Esophagus muscularis mucosa (tissue), 3 donors: Measurements from ENCODE around the gene NIT2.

Experiments used
- CTCF ChIP-seq, 3 experiments: fragments of 200-600 bp in 2 of 3; fragments of 450-650 bp in 1 of 3; sonication (generic) in 2 of 3; IDR thresholded peaks; one replicate each; pipeline ENCODE4 v1.5.1; 2017 to 2019; ENCODE audit warnings: antibody characterized with exemption in 3 of 3, mild to moderate bottlenecking in 2 of 3, moderate library complexity in 1 of 3
- POLR2A ChIP-seq: fragments of 450-650 bp; IDR thresholded peaks from one replicate; pipeline ENCODE4 v1.6.1; 2017; ENCODE audit warnings: antibody characterized with exemption, moderate library complexity, mild to moderate bottlenecking, low read depth

GRCh38 chr3:100368441-100368840 is 33.9 kb downstream of the NIT2 start:
- no peak for TF ChIP-seq CTCF (IDR thresholded peaks at IDR 0.05)
- TF ChIP-seq POLR2A, result no peak
